Spleen (tissue), 7 donors: ENCODE measurements around the gene SLC7A11.

Source experiments
- CTCF ChIP-seq, 11 experiments: fragments of 200-600 bp in 7 of 11; fragments of 450-650 bp in 4 of 11; sonication (generic) in 4 of 11; IDR thresholded peaks in 8 of 11; conservative IDR thresholded peaks in 3 of 11; 1 replicate in 7 of 11; 2 replicates in 4 of 11; pipeline versions ENCODE4 v1.4.0 to v1.8.0; 2016 to 2021; ENCODE audit warnings: antibody characterized with exemption in 11 of 11, inconsistent platforms in 4 of 11, mild to moderate bottlenecking in 1 of 11
- POLR2A ChIP-seq, 3 donors: fragments of 450-650 bp; IDR thresholded peaks; one replicate each; pipeline ENCODE4 v1.5.1; 2017; ENCODE audit warnings: antibody characterized with exemption in 3 of 3, mild to moderate bottlenecking in 1 of 3
- donor health status: DM: no; HTN: no; CAD: no; lungs with moderate emphysema.
- donor health status: DM: no; HTN: no; CAD: no.
- donor health status: DM: no; HTN: no; CAD: no.

- TF ChIP-seq CTCF (IDR thresholded peaks at IDR 0.05 in 8 of 11, conservative IDR thresholded peaks at IDR 0.05 in 3 of 11): no peak
- no peak for TF ChIP-seq POLR2A (IDR thresholded peaks at IDR 0.05)
Observed at GRCh38 chr4:138262030-138262429, 19.9 kb upstream of the SLC7A11 start.
